ENCODE data around the gene BTBD16.
A peak's percentile ranks its signal among the peaks of the same experiment; 100 is the strongest.

BTBD16 gene

GRCh38 chr10:122265896-122266295, 5.2 kb upstream of the BTBD16 start:
- no peak overlapping the region for H3K4me3 ChIP-seq (ENCODE audit: low read length)
- DNase-seq (ENCODE audit: low read depth, low spot score) = no peak

- DNase-seq (ENCODE audit: low read depth, low spot score) = peak; percentile 21
- no peak overlapping the region for H3K4me3 ChIP-seq (ENCODE audit: low read length)
Observed at GRCh38 chr10:122267849-122268737, 3.0 kb upstream of the BTBD16 start.

DNA sequence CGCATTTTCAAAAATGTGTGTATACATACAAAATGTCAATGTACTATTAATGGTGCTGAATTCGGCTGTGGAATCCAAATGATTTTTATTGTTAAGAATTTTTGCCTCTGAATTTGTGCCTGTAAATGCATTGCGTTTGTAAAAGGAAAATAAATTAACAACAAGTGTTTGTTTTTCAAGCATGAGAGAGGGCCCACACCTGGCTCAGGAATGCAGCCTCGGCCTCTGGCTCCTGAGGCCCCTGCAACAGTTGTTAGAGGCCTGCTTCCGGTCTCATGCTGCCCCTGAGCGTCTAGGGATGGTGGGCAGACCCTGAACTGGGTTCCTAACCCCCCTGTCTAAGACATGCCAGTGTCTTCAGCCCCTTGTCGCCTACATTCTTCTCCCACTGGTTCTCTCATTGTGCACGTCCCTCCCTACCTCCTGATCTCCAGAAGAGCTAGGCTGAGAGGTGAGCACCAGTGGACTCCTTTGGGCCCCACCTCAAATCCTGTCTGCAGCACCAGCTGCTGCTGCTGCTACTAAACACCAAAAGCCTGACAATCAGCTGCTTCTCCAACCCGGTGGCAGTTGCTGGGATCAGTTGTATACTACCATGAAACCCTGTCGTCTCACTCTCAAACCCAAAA, 1.9 kb upstream of the BTBD16 start:
- H3K4me3 ChIP-seq (ENCODE audit: low read length) = no peak overlapping the region
- no peak for DNase-seq (ENCODE audit: low read depth, low spot score)

GRCh38 chr10:122273966-122274545, 3.0 kb downstream of the BTBD16 start:
- no peak overlapping the region for H3K4me3 ChIP-seq (ENCODE audit: low read length)
- no peak for DNase-seq (ENCODE audit: low read depth, low spot score)

DNA sequence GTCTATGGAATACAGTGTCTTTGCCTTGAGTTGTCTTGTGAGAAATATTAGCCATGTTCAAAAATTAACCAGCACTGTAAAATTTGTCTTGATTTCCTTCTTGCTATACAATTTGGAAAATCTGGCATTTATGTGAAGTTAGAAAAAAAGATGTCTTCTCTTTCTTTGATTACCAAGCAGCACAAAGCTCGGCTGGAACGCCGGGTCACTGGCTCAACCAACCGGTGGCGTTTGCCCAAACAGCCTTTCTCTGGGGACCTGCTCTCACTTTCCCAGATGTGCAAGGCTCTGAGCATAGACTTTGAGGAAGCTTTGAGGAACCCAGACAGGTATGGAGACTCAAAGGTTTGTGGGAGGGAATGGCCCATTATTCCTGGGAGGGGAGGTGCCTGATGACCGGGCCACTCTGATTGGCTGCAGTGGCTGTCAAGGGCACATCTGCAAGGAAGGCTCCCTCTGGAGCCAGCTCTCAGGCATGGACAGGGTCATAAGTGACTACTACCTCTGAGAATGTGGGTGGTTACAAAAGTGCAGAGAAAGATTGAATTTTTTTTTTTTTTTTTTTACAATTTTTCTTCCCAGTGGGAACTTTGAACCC, 5.6 kb downstream of the BTBD16 start:
- DNase-seq (ENCODE audit: low read depth, low spot score) = no peak
- no peak overlapping the region for H3K4me3 ChIP-seq (ENCODE audit: low read length)

DNA sequence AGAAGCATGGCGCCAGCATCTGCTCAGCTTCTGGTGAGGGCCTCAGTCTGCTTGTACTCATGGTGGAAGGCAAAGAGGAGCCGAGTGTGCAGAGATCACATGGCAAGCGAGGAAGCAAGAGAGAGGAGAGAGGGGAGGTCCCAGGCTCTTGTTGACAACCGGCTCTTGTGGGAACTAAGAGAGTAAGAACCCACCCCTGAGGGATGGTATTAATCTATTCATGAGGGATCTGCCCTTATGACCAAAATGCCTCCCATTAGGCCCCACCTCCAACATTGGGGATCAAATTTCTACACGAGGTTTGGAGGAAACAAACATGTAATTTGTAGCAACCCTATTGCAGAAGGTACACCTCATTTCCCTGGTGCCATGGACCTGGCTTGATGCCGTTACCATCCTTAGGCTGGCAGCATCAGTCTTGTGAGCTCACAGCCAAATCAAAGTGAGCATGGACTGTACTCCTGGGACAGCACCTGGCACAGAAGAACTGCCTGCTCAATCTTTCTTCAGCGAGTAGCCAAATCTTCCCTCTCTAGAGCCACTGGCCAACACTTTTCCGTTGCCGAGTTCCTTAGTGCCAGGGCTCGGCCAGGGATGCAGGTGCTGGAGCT, 6.5 kb downstream of the BTBD16 start:
- no peak for DNase-seq (ENCODE audit: low read depth, low spot score)
- no peak overlapping the region for H3K4me3 ChIP-seq (ENCODE audit: low read length)

DNA sequence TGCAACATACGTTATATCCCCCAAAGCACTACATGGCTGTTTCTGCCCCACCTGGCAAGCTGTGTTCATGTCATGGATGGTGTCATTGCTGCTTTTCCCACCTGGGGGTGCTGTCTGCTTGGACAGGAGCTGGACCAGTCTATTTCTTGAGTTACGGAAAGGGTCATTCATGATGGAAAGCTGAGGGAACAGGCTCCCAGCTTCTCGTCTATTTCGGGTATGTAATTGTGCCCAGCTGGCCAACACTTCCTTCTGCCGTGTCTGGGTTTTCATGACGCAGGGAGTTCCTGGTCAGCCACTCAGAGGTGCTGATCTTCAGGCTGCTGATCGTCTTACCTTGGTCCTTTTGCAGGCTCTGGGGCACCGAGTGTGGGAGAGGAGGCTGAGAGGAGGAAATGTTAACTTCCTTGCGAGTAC, 8.6 kb downstream of the BTBD16 start:
- peak; percentile 15 for DNase-seq (ENCODE audit: low read depth, low spot score)
- no peak overlapping the region for H3K4me3 ChIP-seq (ENCODE audit: low read length)

DNA sequence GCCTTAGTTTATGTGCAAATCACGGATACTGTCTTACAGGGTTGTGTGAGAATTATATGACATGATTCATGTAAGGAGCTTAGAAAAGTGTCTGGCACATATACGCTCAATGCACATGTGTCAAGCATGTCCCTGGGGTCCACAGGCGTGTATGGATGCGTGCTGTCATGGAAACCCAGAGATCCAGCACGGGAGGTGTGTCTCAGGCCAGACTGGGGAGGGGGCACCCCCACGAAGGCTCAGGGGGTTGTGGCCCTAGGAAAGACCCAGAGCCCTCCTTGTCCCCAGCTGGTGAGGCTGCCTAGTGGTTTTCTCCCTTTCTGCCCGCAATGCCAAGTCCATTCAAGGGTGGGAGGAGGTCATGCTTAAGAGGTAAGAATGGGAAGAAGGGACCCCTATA, 9.1 kb downstream of the BTBD16 start:
- no peak overlapping the region for H3K4me3 ChIP-seq (ENCODE audit: low read length)

GRCh38 chr10:122281018-122281626, 10.0 kb downstream of the BTBD16 start:
- no peak overlapping the region for H3K4me3 ChIP-seq (ENCODE audit: low read length)
- DNase-seq (ENCODE audit: low read depth, low spot score) = no peak

More for the DNA sequence above, 9.1 kb downstream of the BTBD16 start:
- DNase-seq (ENCODE audit: low read depth, low spot score) = no peak

GRCh38 chr10:122281751-122282150, 10.7 kb downstream of the BTBD16 start:
- H3K4me3 ChIP-seq (ENCODE audit: low read length) = no peak overlapping the region
- no peak for DNase-seq (ENCODE audit: low read depth, low spot score)

GRCh38 chr10:122282253-122282671, 11.2 kb downstream of the BTBD16 start:
- no peak overlapping the region for H3K4me3 ChIP-seq (ENCODE audit: low read length)
- no peak for DNase-seq (ENCODE audit: low read depth, low spot score)

DNA sequence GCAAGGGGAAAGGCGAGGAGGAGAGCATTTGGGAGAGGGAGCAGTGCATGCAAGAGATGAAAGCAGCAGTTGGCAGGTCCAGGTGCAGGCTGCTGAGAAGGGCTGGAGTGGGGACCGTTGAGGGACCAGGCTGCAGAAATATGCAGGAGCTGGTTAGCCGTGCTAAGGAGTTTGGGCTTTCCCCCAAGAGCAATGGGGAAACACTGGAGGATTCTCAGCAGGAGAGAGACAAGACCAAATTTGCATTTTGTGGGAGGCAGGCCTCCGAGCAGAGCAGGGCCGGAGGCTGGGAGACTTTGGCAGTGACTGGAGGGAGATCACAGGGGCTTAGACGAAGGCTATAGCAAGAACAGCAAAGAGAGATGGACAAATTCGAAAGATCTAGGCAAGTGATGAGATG, 11.8 kb downstream of the BTBD16 start:
- DNase-seq (ENCODE audit: low read depth, low spot score) = no peak
- no peak overlapping the region for H3K4me3 ChIP-seq (ENCODE audit: low read length)

- no peak for DNase-seq (ENCODE audit: low read depth, low spot score)
- no peak overlapping the region for H3K4me3 ChIP-seq (ENCODE audit: low read length)
Observed at GRCh38 chr10:122285506-122286444, 14.7 kb downstream of the BTBD16 start.

DNA sequence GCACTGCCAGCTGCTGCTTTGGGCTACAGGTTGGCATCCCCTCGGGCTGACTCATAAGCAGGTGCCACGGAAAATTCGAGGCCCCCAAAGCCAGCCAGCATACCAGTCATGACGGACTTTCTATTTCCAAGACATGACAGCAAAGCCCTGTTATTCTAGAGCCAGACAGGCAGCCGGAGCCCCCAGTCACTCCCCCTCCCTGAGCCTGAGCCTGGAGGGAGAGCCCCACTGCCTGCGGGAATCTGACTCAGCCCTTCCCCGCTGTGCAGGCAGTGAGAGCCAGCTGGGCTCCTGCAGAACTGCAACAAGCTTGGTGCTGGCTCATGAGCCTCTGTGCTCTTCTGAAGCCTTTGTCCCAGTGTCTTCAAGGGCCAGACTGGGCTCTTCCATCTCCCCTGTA, 15.8 kb downstream of the BTBD16 start:
- no peak for DNase-seq (ENCODE audit: low read depth, low spot score)
- no peak overlapping the region for H3K4me3 ChIP-seq (ENCODE audit: low read length)

GRCh38 chr10:122287570-122287969, 16.5 kb downstream of the BTBD16 start:
- no peak for DNase-seq (ENCODE audit: low read depth, low spot score)
- no peak overlapping the region for H3K4me3 ChIP-seq (ENCODE audit: low read length)

- DNase-seq (ENCODE audit: low read depth, low spot score) = no peak
- H3K4me3 ChIP-seq (ENCODE audit: low read length) = no peak overlapping the region
Observed at GRCh38 chr10:122288262-122288661, 17.2 kb downstream of the BTBD16 start.

GRCh38 chr10:122288917-122289316, 17.8 kb downstream of the BTBD16 start:
- no peak for DNase-seq (ENCODE audit: low read depth, low spot score)
- H3K4me3 ChIP-seq (ENCODE audit: low read length) = no peak overlapping the region

GRCh38 chr10:122290334-122290733, 19.2 kb downstream of the BTBD16 start:
- no peak overlapping the region for H3K4me3 ChIP-seq (ENCODE audit: low read length)
- no peak for DNase-seq (ENCODE audit: low read depth, low spot score)
